H1 (cell line): ENCODE measurements around the gene FNDC5. TPM values are rescaled to one million over a fixed set of nuclear protein-coding genes. Genes with fewer than 3 reads are reported as not detected.

Experiments
- CTCF ChIA-PET: fragments of 300-600 bp; sonication (Branson Sonifier 250); formaldehyde crosslinking; loops from one replicate; lab custom pipeline; 2021; ENCODE audit not compliant: partially characterized antibody; lab: Charles Lee
- POLR2A ChIA-PET: fragments of 300-600 bp; sonication (Branson Sonifier 250); formaldehyde crosslinking; loops from one replicate; lab custom pipeline; 2021; ENCODE audit warnings: inconsistent platforms; ENCODE audit not compliant: partially characterized antibody; lab: Charles Lee
- DNase-seq, 2 experiments: peaks; one replicate each; pipeline versions ENCODE4 v3.0.0 to v3.0.0-alpha.2; 2010 to 2022; ENCODE audit warnings: low spot score in 2 of 2, low read depth in 1 of 2, mixed read lengths in 1 of 2
- FAIRE-seq: peaks from 2 replicates; lab custom pipeline; 2011; peaks lifted over from hg19 to GRCh38; lab: Jason Lieb, UNC
- H2AFZ ChIP-seq: 2 replicates; pipeline ENCODE4 v1.8.1; 2012; ENCODE audit warnings: low read length, inconsistent platforms
- H2AK5ac ChIP-seq: 2 replicates; pipeline ENCODE4 v1.6.1; 2013; ENCODE audit warnings: low read depth, low read length
- H2BK120ac ChIP-seq: replicated peaks from 2 replicates; pipeline ENCODE3; 2013; ENCODE audit warnings: low read depth, low read length, inconsistent platforms
- H2BK12ac ChIP-seq: 2 replicates; pipeline ENCODE4 v1.6.1; 2013; ENCODE audit warnings: low read depth, low read length
- H2BK15ac ChIP-seq: 2 replicates; pipeline ENCODE4 v1.6.1; 2013; ENCODE audit warnings: low read length
- H2BK20ac ChIP-seq: 2 replicates; pipeline ENCODE4 v1.6.1; 2013; ENCODE audit warnings: low read length
- H2BK5ac ChIP-seq: 2 replicates; pipeline ENCODE4 v1.6.1; 2013; ENCODE audit warnings: low read depth, low read length
- H3K14ac ChIP-seq: 2 replicates; pipeline ENCODE4 v1.6.1; 2013; ENCODE audit warnings: inconsistent platforms; ENCODE audit not compliant: insufficient read length
- H3K18ac ChIP-seq: 2 replicates; pipeline ENCODE4 v1.6.1; 2013; ENCODE audit warnings: low read length; ENCODE audit errors: extremely low read depth
- H3K23ac ChIP-seq: 2 replicates; pipeline ENCODE4 v1.6.1; 2013; ENCODE audit warnings: inconsistent platforms; ENCODE audit not compliant: insufficient read length
- H3K23me2 ChIP-seq: 2 replicates; pipeline ENCODE4 v1.6.1; 2013; ENCODE audit warnings: low read depth, low read length
- H3K27ac ChIP-seq: 2 replicates; pipeline ENCODE4 v1.6.1; 2011; ENCODE audit warnings: low read depth, low read length, inconsistent platforms
- H3K27me3 ChIP-seq, 4 experiments: replicated peaks in 1 of 4; 1 replicate in 1 of 4; 2 replicates in 3 of 4; pipeline versions ENCODE4 v1.6.1 to v1.8.1; 2011 to 2013; ENCODE audit warnings: low read length in 3 of 4, mild to moderate bottlenecking in 3 of 4, inconsistent platforms in 2 of 4, mixed read lengths in 2 of 4, moderate library complexity in 1 of 4; ENCODE audit not compliant: control insufficient read depth in 3 of 4, insufficient read depth in 3 of 4; ENCODE audit errors: extremely low read depth in 1 of 4
- H3K36me3 ChIP-seq, 4 experiments: 2 replicates each; pipeline versions ENCODE4 v1.6.1 to v1.8.1; 2011 to 2013; ENCODE audit warnings: mild to moderate bottlenecking in 4 of 4, low read length in 3 of 4, moderate library complexity in 2 of 4, control low read depth in 1 of 4, inconsistent platforms in 1 of 4; ENCODE audit not compliant: insufficient read depth in 4 of 4, control insufficient read depth in 2 of 4
- H3K4ac ChIP-seq: replicated peaks from 2 replicates; pipeline ENCODE3; 2013; ENCODE audit warnings: low read length, low read depth, mixed read lengths, inconsistent platforms; ENCODE audit not compliant: insufficient read length
- H3K4me1 ChIP-seq, 4 experiments: replicated peaks in 1 of 4; 1 replicate in 1 of 4; 2 replicates in 3 of 4; pipeline versions ENCODE4 v1.6.1 to v1.8.1; 2011 to 2013; ENCODE audit warnings: low read length in 3 of 4, inconsistent platforms in 2 of 4, mixed read lengths in 1 of 4; ENCODE audit not compliant: insufficient read depth in 4 of 4, control insufficient read depth in 3 of 4
- H3K4me2 ChIP-seq, 2 experiments: 2 replicates each; pipeline versions ENCODE4 v1.6.1 to v1.8.1; 2011 to 2013; ENCODE audit warnings: low read depth in 2 of 2, low read length in 2 of 2, control low read depth in 1 of 2, inconsistent platforms in 1 of 2, mild to moderate bottlenecking in 1 of 2; ENCODE audit not compliant: insufficient read depth in 1 of 2
- H3K4me3 ChIP-seq, 4 experiments: fragments of 200-600, 300-600 bp in 1 of 4; sonication (generic), shearing (Covaris generic), sonication (Bioruptor Twin) in 1 of 4; 2 replicates each; pipeline versions ENCODE4 v1.5.1 to v1.8.1; 2011 to 2016; ENCODE audit warnings: low read length in 4 of 4, low read depth in 3 of 4, control low read depth in 2 of 4, inconsistent platforms in 2 of 4, mild to moderate bottlenecking in 2 of 4, mixed read lengths in 1 of 4, moderate library complexity in 1 of 4; ENCODE audit not compliant: insufficient read depth in 2 of 4; ENCODE audit errors: extremely low read depth in 1 of 4
- H3K56ac ChIP-seq: replicated peaks from 2 replicates; pipeline ENCODE3; 2013; ENCODE audit warnings: low read depth, mild to moderate bottlenecking, mixed read lengths, low read length, inconsistent platforms; ENCODE audit not compliant: insufficient read length
- H3K79me1 ChIP-seq: 2 replicates; pipeline ENCODE4 v1.6.1; 2013; ENCODE audit warnings: low read depth, low read length, control low read depth
- H3K79me2 ChIP-seq, 2 experiments: 2 replicates each; pipeline versions ENCODE4 v1.6.1 to v1.8.1; 2012 to 2013; ENCODE audit warnings: low read length in 2 of 2, mild to moderate bottlenecking in 2 of 2, inconsistent platforms in 1 of 2; ENCODE audit not compliant: insufficient read depth in 2 of 2, control insufficient read depth in 1 of 2
- H3K9ac ChIP-seq, 4 experiments: replicated peaks in 1 of 4; 1 replicate in 1 of 4; 2 replicates in 3 of 4; pipeline versions ENCODE4 v1.6.1 to v1.8.1; 2011 to 2013; ENCODE audit warnings: low read depth in 3 of 4, low read length in 3 of 4, control low read depth in 2 of 4, mild to moderate bottlenecking in 2 of 4, moderate library complexity in 2 of 4, inconsistent platforms in 1 of 4; ENCODE audit errors: extremely low read depth in 1 of 4
- H3K9me3 ChIP-seq, 2 experiments: 2 replicates each; pipeline versions ENCODE4 v1.6.1 to v1.8.1; 2012 to 2013; ENCODE audit warnings: mild to moderate bottlenecking in 2 of 2, moderate library complexity in 2 of 2, control low read depth in 1 of 2, inconsistent platforms in 1 of 2, low read depth in 1 of 2, low read length in 1 of 2, mixed read lengths in 1 of 2; ENCODE audit not compliant: insufficient read depth in 2 of 2
- H4K20me1 ChIP-seq, 2 experiments: replicated peaks in 1 of 2; 2 replicates each; pipeline versions ENCODE3 to v1.8.1; 2011 to 2013; ENCODE audit warnings: inconsistent platforms in 2 of 2, low read length in 2 of 2, mild to moderate bottlenecking in 1 of 2; ENCODE audit not compliant: insufficient read depth in 2 of 2, control insufficient read depth in 1 of 2
- H4K5ac ChIP-seq: 2 replicates; pipeline ENCODE4 v1.6.1; 2013; ENCODE audit warnings: low read length, low read depth, mixed read lengths, inconsistent platforms; ENCODE audit not compliant: insufficient read length
- H4K8ac ChIP-seq: 2 replicates; pipeline ENCODE4 v1.8.0; 2013; ENCODE audit warnings: mild to moderate bottlenecking, moderate library complexity, low read length, inconsistent platforms; ENCODE audit not compliant: insufficient read depth; ENCODE audit errors: extremely low read depth
- H4K91ac ChIP-seq: replicated peaks from 2 replicates; pipeline ENCODE3; 2013; ENCODE audit warnings: low read length, mixed read lengths, inconsistent platforms; ENCODE audit not compliant: insufficient read length
- CBX8 ChIP-seq: fragments of 300-800, 300-1000 bp; sonication (generic); IDR thresholded peaks from 2 replicates; pipeline ENCODE4 v1.7.1; 2016; ENCODE audit warnings: low read depth, low read length, borderline replicate concordance
- GABPA ChIP-seq: IDR thresholded peaks from 2 replicates; pipeline ENCODE4 v1.6.1; 2011; ENCODE audit warnings: mild to moderate bottlenecking, low read length, moderate library complexity, borderline replicate concordance; ENCODE audit not compliant: insufficient read depth
- KDM1A ChIP-seq: fragments of 200-600, 300-600 bp; sonication (generic); IDR thresholded peaks from 2 replicates; pipeline ENCODE4 v1.7.1; 2016; ENCODE audit warnings: mild to moderate bottlenecking, low read length, borderline replicate concordance
- KDM4A ChIP-seq: IDR thresholded peaks from one replicate; pipeline ENCODE4 v1.7.1; 2012; ENCODE audit warnings: low read depth, mild to moderate bottlenecking, moderate library complexity, low read length, inconsistent platforms; ENCODE audit not compliant: severe bottlenecking
- MAX ChIP-seq: IDR thresholded peaks from 2 replicates; pipeline ENCODE4 v1.6.1; 2012; ENCODE audit warnings: inconsistent platforms
- POLR2AphosphoS5 ChIP-seq: IDR thresholded peaks from 2 replicates; pipeline ENCODE4 v1.6.1; 2011; ENCODE audit warnings: low read depth, low read length
- SAP30 ChIP-seq: fragments of 300-600 bp; sonication (generic); IDR thresholded peaks from 2 replicates; pipeline ENCODE4 v1.7.1; 2012; ENCODE audit warnings: low read length, moderate library complexity, mild to moderate bottlenecking, inconsistent platforms; ENCODE audit not compliant: insufficient read depth, insufficient replicate concordance
- SP1 ChIP-seq: IDR thresholded peaks from 2 replicates; pipeline ENCODE4 v1.6.1; 2011; ENCODE audit warnings: low read depth, low read length
- SP2 ChIP-seq: IDR thresholded peaks from 2 replicates; pipeline ENCODE4 v1.6.1; 2012; ENCODE audit warnings: mild to moderate bottlenecking, low read length, inconsistent platforms
- YY1 ChIP-seq: IDR thresholded peaks from 2 replicates; pipeline ENCODE4 v1.6.1; 2011; ENCODE audit warnings: low read depth, mild to moderate bottlenecking, low read length
- ZNF274 ChIP-seq: IDR thresholded peaks from 2 replicates; pipeline ENCODE4 v1.7.0; 2012; ENCODE audit warnings: low read length, borderline replicate concordance; ENCODE audit errors: extremely low read depth
- WGBS, 2 experiments: shearing (Covaris generic) in 1 of 2; methylation state at CpG; one replicate each; pipeline versions ENCODE4 v1.1.6 to v1.1.7; 2013 to 2015; ENCODE audit warnings: low lambda C conversion rate in 2 of 2, mixed read lengths in 2 of 2, inconsistent platforms in 1 of 2, low coverage in 1 of 2, missing lambda C conversion rate in 1 of 2; ENCODE audit not compliant: insufficient replicate concordance in 2 of 2, insufficient coverage in 1 of 2, insufficient read length in 1 of 2; ENCODE audit errors: extremely low coverage in 1 of 2, missing lambda C conversion rate in 1 of 2; 5-methylcytosine and 5-hydroxymethylcytosine counted together
- polyA plus RNA-seq, 7 experiments: library from polyadenylated mRNA; depleted of rRNA in 3 of 7; stranded (reverse) in 5 of 7; unstranded in 2 of 7; fragments of >200 nt in 5 of 7; fragments of 200-250 nt in 2 of 7; gene quantifications; 1 replicate in 5 of 7; 2 replicates in 1 of 7; 4 replicates in 1 of 7; pipeline versions ENCODE4 v1.2.1 to v1.2.3, GENCODE V29; 2011 to 2013; ENCODE audit warnings: missing spikeins in 2 of 7, mixed read lengths in 2 of 7
- total RNA-seq: library from RNA; stranded (reverse); fragmentation: NEBNext Ultra II Directional; extraction: Animal tissue kit (Norgen Biotek cat#: 25700); gene quantifications from 2 replicates; pipeline ENCODE4 v1.2.1, GENCODE V29; 2021

FNDC5 gene
- total and polyA plus RNA-seq, 2 of the 8 experiments (the other 6 are each of a cell fraction or from before 2014, with no cell fraction given) = 1.8 to 2.0 TPM

- Histone ChIP-seq H3K9me3 (peaks cover 0 to 4% of the 10 kb centered on the region in 2 experiments; a peak in 1 of 4 replicates), H2BK120ac (no peak overlapping the region), H3K18ac (no peak overlapping the region), H3K36me3 (no peaks in the 10 kb centered on the region), H4K20me1 (peaks cover 2 to 4% of the 10 kb centered on the region in 2 experiments), H3K4me3 (no peak overlapping the region), H3K4ac (no peak overlapping the region), H4K5ac (no peak overlapping the region), H3K27ac (no peak overlapping the region), H2AFZ (no peak overlapping the region), H3K79me2 (no peaks in the 10 kb centered on the region), H3K14ac (no peak overlapping the region), H3K9ac (no peak overlapping the region), H2BK12ac (no peak overlapping the region), H3K23ac (no peak overlapping the region), H2BK20ac (no peak overlapping the region), H3K79me1 (no peaks in the 10 kb centered on the region), H3K4me1 (peaks cover 0 to 24% (median 15%) of the 10 kb centered on the region in 4 experiments; a peak in 6 of 7 replicates), H4K8ac (no peak overlapping the region), H3K27me3 (peaks cover 14 to 40% (median 35%) of the 10 kb centered on the region in 4 experiments), H3K56ac (no peak overlapping the region), H2AK5ac (no peak overlapping the region), H3K23me2 (peaks cover 13% of the 10 kb centered on the region; the same call in 1 of the 2 replicates), H4K91ac (no peak overlapping the region), H2BK15ac (no peak overlapping the region), H3K4me2 (no peak overlapping the region), H2BK5ac (no peak overlapping the region)
- ChIA-PET CTCF (interaction anchor here (0.7 to 16.6 kb wide), 9 partner anchors 9 to 198 kb away, joined by 3 to 382 read pairs (median 4); partner anchors contain the start of genes FNDC5 and HPCA), POLR2A (interaction anchor here (0.6 to 1.4 kb wide), 5 partner anchors 28 to 175 kb away, joined by 3 to 5 read pairs (median 3); no protein-coding TSS in a partner anchor)
- FAIRE-seq (no peak), DNase-seq (no peak)
- WGBS, 2 experiments = 92% methylated on average over 11 of the region's 11 CpGs; no CpG with 5 or more reads in 1 of the 2 experiments
- TF ChIP-seq YY1 (no peak), GABPA (no peak), KDM4A (no peak), MAX (no peak), SAP30 (no peak), POLR2AphosphoS5 (no peak), KDM1A (no peak), ZNF274 (no peak), SP2 (no peak), SP1 (no peak), CBX8 (no peak)
Observed at GRCh38 chr1:32897082-32898049, 26.7 kb upstream of the FNDC5 start.
